Calu3 (cell line): ENCODE data around the gene HNF4A. TPM values are rescaled to one million over a fixed set of nuclear protein-coding genes. Genes with fewer than 3 reads are reported as not detected.

Experiments used
- BruUV-seq: library from RNA; stranded (reverse); fragments of 400-500 nt; replicated peaks from 2 replicates; lab custom pipeline; 2021; lab: Mats Ljungman, UMichigan
- CTCF ChIA-PET: fragments of 300-600 bp; sonication (Branson Sonifier 250); formaldehyde crosslinking; loops from one replicate; lab custom pipeline; 2022; ENCODE audit warnings: antibody characterized with exemption; lab: Charles Lee
- DNase-seq: peaks from one replicate; pipeline ENCODE4 v3.0.0; 2022
- H3K27ac Mint-ChIP-seq: one replicate; pipeline ENCODE4 v1.8.0; 2022; ENCODE audit warnings: mixed read lengths; ENCODE audit not compliant: unreplicated experiment
- H3K27me3 Mint-ChIP-seq: one replicate; pipeline ENCODE4 v1.8.0; 2022; ENCODE audit warnings: mixed read lengths; ENCODE audit not compliant: unreplicated experiment
- H3K36me3 Mint-ChIP-seq: one replicate; pipeline ENCODE4 v1.8.0; 2022; ENCODE audit warnings: mild to moderate bottlenecking, moderate library complexity, mixed read lengths; ENCODE audit not compliant: insufficient read depth, unreplicated experiment
- H3K4me1 Mint-ChIP-seq: one replicate; pipeline ENCODE4 v1.8.0; 2022; ENCODE audit warnings: mild to moderate bottlenecking, low read depth, mixed read lengths; ENCODE audit not compliant: unreplicated experiment
- H3K4me3 Mint-ChIP-seq: one replicate; pipeline ENCODE4 v1.8.0; 2022; ENCODE audit warnings: mild to moderate bottlenecking, low read depth, moderate library complexity, mixed read lengths; ENCODE audit not compliant: unreplicated experiment
- H3K9me3 Mint-ChIP-seq: one replicate; pipeline ENCODE4 v1.8.0; 2022; ENCODE audit warnings: low read depth, mixed read lengths; ENCODE audit not compliant: unreplicated experiment
- intact Hi-C: fragments of 100-400 bp; cut with micrococcal nuclease; formaldehyde crosslinking; loops from one replicate; pipeline ENCODE4 v1.10.0; 2022; ENCODE audit not compliant: unreplicated experiment
- total RNA-seq: library from RNA; stranded (reverse); gene quantifications from 2 replicates; pipeline ENCODE4 v1.2.3, GENCODE V29; 2022
- TF ChIP-seq, protein P1 (sequence below): fragments of 200-600 bp; IDR thresholded peaks from one replicate; pipeline ENCODE4 v1.8.0; 2022; ENCODE audit warnings: antibody characterized with exemption; ENCODE audit not compliant: unreplicated experiment

Gene HNF4A
- total RNA-seq, 1 experiment from 2014 or later = 27.7 TPM

DNA sequence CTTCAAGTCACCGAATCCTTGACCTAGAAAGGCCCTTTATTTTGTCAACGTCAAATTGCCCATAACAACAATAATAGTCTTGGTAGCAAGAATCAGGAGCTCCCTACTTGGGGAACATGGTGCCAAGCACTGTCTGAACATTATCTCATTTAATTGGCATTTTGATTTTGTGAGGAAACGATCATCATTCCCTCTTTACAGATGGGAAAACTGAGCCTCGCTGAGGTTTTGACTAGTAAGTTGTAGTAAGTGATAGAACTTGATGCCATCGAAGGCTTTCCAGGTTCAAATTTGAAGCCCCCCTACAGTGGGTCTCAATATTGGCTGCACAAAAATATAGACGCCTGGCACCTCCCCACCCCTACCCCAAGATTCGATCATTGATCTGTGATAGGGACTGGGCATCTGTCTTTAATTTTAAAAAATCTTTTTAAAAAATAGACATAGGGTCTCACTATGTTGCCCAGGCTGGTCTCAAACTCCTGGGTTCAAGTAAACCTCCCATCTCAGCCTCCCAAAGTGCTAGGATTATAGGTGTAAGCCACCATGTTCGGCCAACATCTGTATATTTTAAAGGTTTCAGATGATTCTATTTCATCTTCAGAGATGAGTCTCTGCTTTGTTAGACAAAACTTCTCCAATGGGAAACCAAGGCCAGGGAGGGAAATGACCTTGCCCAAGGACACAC, 36.7 kb downstream of the HNF4A start:
- Mint-ChIP-seq H3K27me3 (no peaks in the 10 kb centered on the region), H3K27ac (no peak overlapping the region), H3K36me3 (peaks cover 14% of the 10 kb centered on the region), H3K9me3 (no peaks in the 10 kb centered on the region), H3K4me3 (no peak overlapping the region), H3K4me1 (peaks cover 21% of the 10 kb centered on the region)
- no TSS peak for BruUV-seq
- CTCF ChIA-PET = interaction anchor here (0.6 kb wide), 1 partner anchor 18 kb away, joined by 3 read pairs; no protein-coding TSS in a partner anchor
- intact Hi-C loops = no loop called here
- TF ChIP-seq, protein P1, sequence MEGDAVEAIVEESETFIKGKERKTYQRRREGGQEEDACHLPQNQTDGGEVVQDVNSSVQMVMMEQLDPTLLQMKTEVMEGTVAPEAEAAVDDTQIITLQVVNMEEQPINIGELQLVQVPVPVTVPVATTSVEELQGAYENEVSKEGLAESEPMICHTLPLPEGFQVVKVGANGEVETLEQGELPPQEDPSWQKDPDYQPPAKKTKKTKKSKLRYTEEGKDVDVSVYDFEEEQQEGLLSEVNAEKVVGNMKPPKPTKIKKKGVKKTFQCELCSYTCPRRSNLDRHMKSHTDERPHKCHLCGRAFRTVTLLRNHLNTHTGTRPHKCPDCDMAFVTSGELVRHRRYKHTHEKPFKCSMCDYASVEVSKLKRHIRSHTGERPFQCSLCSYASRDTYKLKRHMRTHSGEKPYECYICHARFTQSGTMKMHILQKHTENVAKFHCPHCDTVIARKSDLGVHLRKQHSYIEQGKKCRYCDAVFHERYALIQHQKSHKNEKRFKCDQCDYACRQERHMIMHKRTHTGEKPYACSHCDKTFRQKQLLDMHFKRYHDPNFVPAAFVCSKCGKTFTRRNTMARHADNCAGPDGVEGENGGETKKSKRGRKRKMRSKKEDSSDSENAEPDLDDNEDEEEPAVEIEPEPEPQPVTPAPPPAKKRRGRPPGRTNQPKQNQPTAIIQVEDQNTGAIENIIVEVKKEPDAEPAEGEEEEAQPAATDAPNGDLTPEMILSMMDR = no peak
- DNase-seq = no peak

DNA sequence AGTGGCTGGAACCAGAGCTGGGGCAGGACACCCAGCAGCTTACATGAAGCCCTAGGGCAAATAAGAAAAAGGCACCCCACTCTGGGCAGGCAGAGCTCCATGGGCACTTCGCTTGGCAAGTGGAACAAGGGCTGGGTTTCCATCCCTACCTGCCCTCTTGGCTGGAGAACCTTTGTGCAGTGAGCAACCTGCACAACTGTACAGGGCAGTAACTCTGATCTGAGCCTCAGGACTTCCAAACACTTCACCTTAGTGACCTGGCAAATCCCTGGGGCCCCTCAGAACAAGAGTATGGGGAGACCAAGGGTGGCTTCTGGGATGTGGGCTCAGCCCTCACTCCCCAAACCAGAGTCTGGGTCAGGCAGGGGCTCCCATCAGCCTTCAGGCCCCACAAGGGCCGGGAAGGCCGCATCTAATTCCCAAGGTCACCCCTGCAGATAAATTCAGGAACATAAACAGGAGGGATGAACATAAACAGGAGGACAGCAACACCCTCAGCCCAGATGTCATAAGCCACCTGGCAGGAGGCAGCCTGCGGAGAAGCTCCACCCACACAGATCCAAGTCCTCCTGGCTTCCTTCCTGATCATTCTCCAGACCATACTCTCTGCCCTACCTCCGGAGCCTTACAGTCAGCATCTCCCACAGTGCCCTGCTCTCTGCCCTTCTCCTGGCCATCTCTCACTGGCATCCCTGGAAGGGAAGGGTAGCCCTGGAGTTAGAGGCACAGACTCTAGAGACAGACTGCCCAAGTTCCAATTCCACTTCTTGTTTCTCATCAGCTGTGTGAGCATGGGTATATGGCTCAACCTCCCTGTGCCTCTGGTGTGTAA, 37.5 kb downstream of the HNF4A start:
- TF ChIP-seq, protein P1 = no peak
- peaks cover 23% of the 10 kb centered on the region for H3K4me1 Mint-ChIP-seq
- no peaks in the 10 kb centered on the region for H3K9me3 Mint-ChIP-seq
- BruUV-seq = no TSS peak
- no peak for DNase-seq
- H3K27ac Mint-ChIP-seq = no peak overlapping the region
- intact Hi-C loops = no loop called here
- no peak overlapping the region for H3K4me3 Mint-ChIP-seq
- no peaks in the 10 kb centered on the region for H3K27me3 Mint-ChIP-seq
- peaks cover 14% of the 10 kb centered on the region for H3K36me3 Mint-ChIP-seq
- CTCF ChIA-PET = no interaction called here

DNA sequence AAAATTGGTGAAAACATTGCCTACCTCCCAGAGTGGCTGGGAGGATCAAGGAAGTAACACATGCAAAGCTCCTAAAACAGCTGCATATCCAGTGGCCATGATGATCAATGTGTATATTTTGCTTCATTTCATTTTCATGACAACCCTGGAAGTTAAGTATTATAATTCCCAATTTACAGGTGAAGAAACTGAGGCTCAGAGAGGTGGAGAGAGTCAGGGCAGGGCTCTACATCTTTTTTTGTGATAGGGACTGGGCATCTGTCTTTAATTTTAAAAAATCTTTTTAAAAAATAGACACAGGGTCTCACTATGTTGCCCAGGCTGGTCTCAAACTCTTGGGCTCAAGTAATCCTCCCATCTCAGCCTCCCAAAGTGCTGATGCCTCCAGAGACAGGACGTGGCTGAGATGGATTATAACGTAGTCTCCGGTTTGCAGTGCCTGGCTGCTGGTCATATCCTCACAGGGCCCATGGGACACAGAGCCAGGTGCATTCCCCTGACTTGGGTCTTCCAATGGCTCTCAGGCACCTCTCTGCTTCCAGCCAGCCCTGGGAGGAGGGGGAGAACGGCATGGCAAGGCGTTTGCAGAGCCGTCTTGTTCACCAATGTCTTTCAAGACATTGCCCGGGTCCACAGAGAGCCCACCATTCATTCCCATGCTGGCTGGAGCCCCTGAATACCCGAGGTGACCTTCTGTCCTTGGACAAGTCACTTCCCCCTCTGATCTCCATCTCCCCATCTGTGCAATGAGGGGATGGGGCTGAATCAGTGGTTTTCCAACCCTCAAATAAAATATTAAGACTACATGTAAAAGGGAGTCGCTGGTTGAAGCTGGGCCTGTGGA, 38.3 kb downstream of the HNF4A start:
- Mint-ChIP-seq H3K27me3 (no peaks in the 10 kb centered on the region), H3K36me3 (peaks cover 10% of the 10 kb centered on the region), H3K4me1 (peaks cover 23% of the 10 kb centered on the region), H3K4me3 (no peak overlapping the region), H3K27ac (no peak overlapping the region), H3K9me3 (no peaks in the 10 kb centered on the region)
- DNase-seq = no peak
- CTCF ChIA-PET = interaction anchor here (1.5 to 1.7 kb wide), 2 partner anchors 9 to 68 kb away, joined by 3 to 6 read pairs; no protein-coding TSS in a partner anchor
- TF ChIP-seq, protein P1 = no peak
- BruUV-seq = no TSS peak
- intact Hi-C loops = no loop called here

DNA sequence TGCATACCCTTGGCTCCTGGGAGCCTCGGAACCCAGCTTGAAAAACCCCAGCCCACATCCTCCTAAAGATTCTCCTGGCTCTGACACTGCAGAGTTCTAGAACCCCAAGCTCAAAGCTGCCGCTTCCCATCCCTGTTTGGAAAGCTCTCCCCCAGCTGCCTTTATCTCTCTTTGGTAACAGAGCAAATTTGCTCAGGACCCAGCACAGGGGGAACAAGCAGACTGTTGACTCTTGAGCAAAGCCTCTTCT, 38.9 kb downstream of the HNF4A start:
- H3K4me3 Mint-ChIP-seq = no peak overlapping the region
- BruUV-seq = no TSS peak
- H3K36me3 Mint-ChIP-seq = peaks cover 9% of the 10 kb centered on the region
- CTCF ChIA-PET = interaction anchor here (1.5 to 1.7 kb wide), 2 partner anchors 10 to 67 kb away, joined by 3 to 6 read pairs; no protein-coding TSS in a partner anchor
- H3K27me3 Mint-ChIP-seq = no peaks in the 10 kb centered on the region
- no peak for DNase-seq
- peaks cover 22% of the 10 kb centered on the region for H3K4me1 Mint-ChIP-seq
- TF ChIP-seq, protein P1 = no peak
- H3K9me3 Mint-ChIP-seq = no peaks in the 10 kb centered on the region
- no peak overlapping the region for H3K27ac Mint-ChIP-seq
- intact Hi-C loops = no loop called here
